Sigmoid colon (tissue), 7 donors: ENCODE measurements around the gene GRAMD1A. TPM values are rescaled to one million over a fixed set of nuclear protein-coding genes. Genes with fewer than 3 reads are reported as not detected.
"Not testable (repeated sequence)": the region's sequence is repeated elsewhere in the genome, so short reads cannot be mapped to it uniquely, and the experiment has no call there.

Source experiments
- DNase-seq: peaks from one replicate; pipeline ENCODE4 v3.0.0-alpha.2; 2019
- H3K27ac ChIP-seq, 4 donors: fragments of 200-600 bp; sonication (generic); one replicate each; pipeline ENCODE4 v1.5.1; 2016 to 2019; ENCODE audit warnings: mild to moderate bottlenecking in 1 of 4
- H3K27me3 ChIP-seq, 3 donors: fragments of 200-600 bp; sonication (generic); one replicate each; pipeline ENCODE4 v1.5.1; 2019; ENCODE audit warnings: mild to moderate bottlenecking in 1 of 3
- H3K36me3 ChIP-seq, 4 donors: fragments of 200-600 bp; sonication (generic); one replicate each; pipeline ENCODE4 v1.5.1; 2016 to 2019
- H3K4me1 ChIP-seq, 4 donors: fragments of 200-600 bp; sonication (generic); one replicate each; pipeline ENCODE4 v1.5.1; 2017 to 2019
- H3K4me3 ChIP-seq, 4 donors: fragments of 200-600 bp; sonication (generic); one replicate each; pipeline ENCODE4 v1.5.1; 2017 to 2019; ENCODE audit warnings: mild to moderate bottlenecking in 2 of 4, moderate library complexity in 1 of 4
- H3K9me3 ChIP-seq, 4 donors: fragments of 200-600 bp in 3 of 4; sonication (generic) in 3 of 4; one replicate each; pipeline versions ENCODE4 v1.5.1 to v1.6.1; 2013 to 2019
- CTCF ChIP-seq, 4 experiments: fragments of 450-650 bp in 3 of 4; fragments of 200-600 bp in 1 of 4; IDR thresholded peaks; one replicate each; pipeline ENCODE4 v1.5.1; 2016 to 2019; ENCODE audit warnings: antibody characterized with exemption in 4 of 4, mild to moderate bottlenecking in 3 of 4, moderate library complexity in 2 of 4
- EP300 ChIP-seq, 4 donors: sonication (generic); formaldehyde crosslinking; IDR thresholded peaks; one replicate each; pipeline ENCODE4 v1.6.1; 2017; ENCODE audit warnings: antibody characterized with exemption in 4 of 4
- POLR2A ChIP-seq, 2 donors: fragments of 450-650 bp; IDR thresholded peaks; one replicate each; pipeline ENCODE4 v1.6.1; 2016; ENCODE audit warnings: antibody characterized with exemption in 2 of 2, mild to moderate bottlenecking in 2 of 2, moderate library complexity in 2 of 2
- POLR2AphosphoS5 ChIP-seq, 4 donors: sonication (generic); formaldehyde crosslinking; IDR thresholded peaks; one replicate each; pipeline ENCODE4 v1.6.1; 2017; ENCODE audit warnings: antibody characterized with exemption in 4 of 4
- WGBS, 2 donors: extraction: QIAGEN DNeasy Blood & Tissue Kit; methylation state at CpG; one replicate each; pipeline ENCODE4 v1.1.7; 2013; 5-methylcytosine and 5-hydroxymethylcytosine counted together
- intact Hi-C: fragments of 100-400 bp; cut with DNase I; formaldehyde crosslinking; loops from one replicate; pipeline ENCODE4 v1.15.1; 2023
- polyA plus RNA-seq, 3 donors: library from polyadenylated mRNA; stranded (reverse); fragments of 200-250 nt; gene quantifications; one replicate each; pipeline ENCODE4 v1.2.3, GENCODE V29; 2013
- total RNA-seq, 4 donors: library from RNA; depleted of rRNA; stranded (reverse); fragments of >200 nt; gene quantifications; one replicate each; pipeline ENCODE4 v1.1.0, GENCODE V29; 2016
- donor health status: healthy with polysubstance abuse.
- donor health status: Bipolar disorder and iron deficiency.
- donor health status: healthy.

The GRAMD1A gene
- total and polyA plus RNA-seq, 7 donors: 5.1 to 58.9 (median 30.3) TPM

- Histone ChIP-seq H3K27ac (peak overlapping the region in 3 of 4 donors; percentile 99 to 100 (median 99)), H3K4me3 (peak overlapping the region in 1 of 4 donors; percentile 99), H3K9me3 (no peaks in the 10 kb centered on the region), H3K36me3 (peaks cover 0 to 10% (median 0%) of the 10 kb centered on the region in 4 donors), H3K27me3 (no peaks in the 10 kb centered on the region), H3K4me1 (peaks cover 0 to 50% (median 42%) of the 10 kb centered on the region in 4 donors)
- intact Hi-C loops: no loop called here
- no peak for DNase-seq
- no peak for TF ChIP-seq CTCF (IDR thresholded peaks at IDR 0.05)
- no peak for TF ChIP-seq POLR2A (IDR thresholded peaks at IDR 0.05)
- TF ChIP-seq POLR2AphosphoS5 (IDR thresholded peaks at IDR 0.05): no peak
- TF ChIP-seq EP300 (IDR thresholded peaks at IDR 0.05): no peak
- 59 to 79% methylated on average over 11 of the region's 11 CpGs for WGBS, 2 donors
Measured at GRCh38 chr19:35002037-35002535, 2.0 kb downstream of the GRAMD1A start.

GRCh38 chr19:35004517-35005255 lies 4.6 kb downstream of the GRAMD1A start:
- 60 to 86% methylated on average over 18 of the region's 18 CpGs for WGBS, 2 donors
- Histone ChIP-seq H3K27ac (peak overlapping the region in 2 of 4 donors; percentile 7 to 18), H3K9me3 (no peaks in the 10 kb centered on the region), H3K4me1 (peaks cover 0 to 43% (median 33%) of the 10 kb centered on the region in 4 donors), H3K36me3 (peaks cover 0 to 19% (median 8%) of the 10 kb centered on the region in 4 donors), H3K27me3 (no peaks in the 10 kb centered on the region), H3K4me3 (no peak overlapping the region)
- no peak for DNase-seq
- TF ChIP-seq POLR2A (IDR thresholded peaks at IDR 0.05) (no peak), EP300 (IDR thresholded peaks at IDR 0.05) (no peak)
- intact Hi-C loops: no loop called here

- Histone ChIP-seq H3K4me3 (no peak overlapping the region), H3K27me3 (no peaks in the 10 kb centered on the region), H3K4me1 (peaks cover 0 to 43% (median 32%) of the 10 kb centered on the region in 4 donors), H3K36me3 (peaks cover 6 to 27% (median 15%) of the 10 kb centered on the region in 4 donors), H3K9me3 (no peaks in the 10 kb centered on the region), H3K27ac (peak overlapping the region in 3 of 4 donors; percentile 7 to 37 (median 29))
- intact Hi-C loops: no loop called here
- 46 to 77% methylated on average over 11 of the region's 11 CpGs for WGBS, 2 donors
- no peak for TF ChIP-seq CTCF (IDR thresholded peaks at IDR 0.05)
- no peak for TF ChIP-seq EP300 (IDR thresholded peaks at IDR 0.05)
- TF ChIP-seq POLR2A (IDR thresholded peaks at IDR 0.05): no peak
- no peak for TF ChIP-seq POLR2AphosphoS5 (IDR thresholded peaks at IDR 0.05)
- DNase-seq: no peak
Measured at GRCh38 chr19:35005256-35005977, 5.3 kb downstream of the GRAMD1A start.

GRCh38 chr19:35006007-35006341 lies 5.9 kb downstream of the GRAMD1A start:
- H3K27me3 ChIP-seq, DNase-seq, intact Hi-C loops, H3K9me3 ChIP-seq, H3K4me3 ChIP-seq: not testable (repeated sequence)
- H3K27ac ChIP-seq: peak overlapping the region in 3 of 4 donors; percentile 7 to 37 (median 29)
- peaks cover 6 to 32% (median 18%) of the 10 kb centered on the region in 4 donors for H3K36me3 ChIP-seq
- peaks cover 0 to 41% (median 30%) of the 10 kb centered on the region in 4 donors for H3K4me1 ChIP-seq
- 20 to 68% methylated on average over 6 of the region's 6 CpGs for WGBS, 2 donors

- WGBS, 2 donors: 19 to 73% methylated on average over 15 of the region's 15 CpGs
- H3K27me3 ChIP-seq: no peaks in the 10 kb centered on the region
- peaks cover 0 to 36% (median 25%) of the 10 kb centered on the region in 4 donors for H3K4me1 ChIP-seq
- no peak overlapping the region for H3K4me3 ChIP-seq
- no peaks in the 10 kb centered on the region for H3K9me3 ChIP-seq
- TF ChIP-seq POLR2AphosphoS5 (IDR thresholded peaks at IDR 0.05) (no peak), EP300 (IDR thresholded peaks at IDR 0.05) (no peak), POLR2A (IDR thresholded peaks at IDR 0.05) (peak in 1 of 2 donors; percentile 20), CTCF (IDR thresholded peaks at IDR 0.05) (no peak)
- H3K27ac ChIP-seq: peak overlapping the region in 3 of 4 donors; percentile 12 to 37 (median 29)
- DNase-seq: no peak
- H3K36me3 ChIP-seq: peaks cover 6 to 36% (median 20%) of the 10 kb centered on the region in 4 donors
- intact Hi-C loops: no loop called here
Measured at GRCh38 chr19:35006342-35006998, 6.3 kb downstream of the GRAMD1A start.
